Upper lobe of right lung (tissue), 1 donor: ENCODE measurements around the gene TRAK2. TPM values are rescaled to one million over a fixed set of nuclear protein-coding genes. Genes with fewer than 3 reads are reported as not detected.

Experiments
- ATAC-seq: fragments of 200-7000 bp; cut with Tn5 transposase; one replicate; pipeline ENCODE4 v1.9.1; 2020; ENCODE audit warnings: mild to moderate bottlenecking, moderate library complexity
- DNase-seq: peaks from one replicate; pipeline ENCODE4 v3.0.0-alpha.2; 2020
- H3K27ac ChIP-seq: fragments of 200-600 bp; one replicate; pipeline ENCODE4 v1.8.0; 2022
- H3K27me3 ChIP-seq: fragments of 200-600 bp; one replicate; pipeline ENCODE4 v1.8.0; 2022; ENCODE audit warnings: mild to moderate bottlenecking
- H3K36me3 ChIP-seq: fragments of 200-600 bp; one replicate; pipeline ENCODE4 v1.8.0; 2022
- H3K4me1 ChIP-seq: fragments of 200-600 bp; one replicate; pipeline ENCODE4 v1.8.0; 2022
- H3K4me3 ChIP-seq: fragments of 200-600 bp; one replicate; pipeline ENCODE4 v1.8.0; 2022; ENCODE audit warnings: mild to moderate bottlenecking
- H3K9me3 ChIP-seq: fragments of 200-600 bp; one replicate; pipeline ENCODE4 v1.8.0; 2022
- intact Hi-C: fragments of 100-400 bp; cut with DNase I; formaldehyde crosslinking; loops from one replicate; pipeline ENCODE4 v1.11.0; 2022
- total RNA-seq: library from RNA; stranded (reverse); fragmentation: NEBNext Ultra II Directional; extraction: Animal tissue kit (Norgen Biotek cat#: 25700); gene quantifications from one replicate; pipeline ENCODE4 v1.2.1, GENCODE V29; 2021
- TF ChIP-seq, protein P1 (sequence below): fragments of 200-600 bp; IDR thresholded peaks from one replicate; pipeline ENCODE4 v1.8.0; 2022; ENCODE audit warnings: antibody characterized with exemption
- donor health status: DM: no; HTN: yes; CAD: no; lungs with severe emphysema.

Gene TRAK2
- total RNA-seq, 1 donor from 2014 or later, result 78.0 TPM

DNA sequence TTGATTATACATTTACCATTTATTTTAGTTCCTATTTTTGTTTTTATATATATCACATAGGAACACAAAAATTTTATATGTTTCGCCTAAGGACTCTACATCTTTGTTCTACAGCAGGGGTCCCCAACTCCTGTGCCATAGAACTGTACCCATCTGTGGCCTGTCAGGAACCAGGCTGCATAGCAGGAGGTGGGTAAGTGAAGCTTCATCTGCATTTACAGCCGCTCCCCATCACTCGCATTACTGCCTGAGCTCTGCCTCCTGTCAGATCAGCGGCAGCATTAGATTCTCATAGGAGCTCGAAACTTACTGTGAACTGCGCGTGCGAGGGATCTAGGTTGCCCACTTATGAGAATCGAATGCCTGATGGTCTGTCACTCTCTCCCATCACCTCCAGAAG, 25.3 kb downstream of the TRAK2 start:
- H3K36me3 ChIP-seq, result no peaks in the 10 kb centered on the region
- no peak overlapping the region for H3K27ac ChIP-seq
- DNase-seq (no peak), ATAC-seq (no peak)
- peaks cover 13% of the 10 kb centered on the region for H3K4me1 ChIP-seq
- H3K9me3 ChIP-seq, result no peaks in the 10 kb centered on the region
- TF ChIP-seq, protein P1, sequence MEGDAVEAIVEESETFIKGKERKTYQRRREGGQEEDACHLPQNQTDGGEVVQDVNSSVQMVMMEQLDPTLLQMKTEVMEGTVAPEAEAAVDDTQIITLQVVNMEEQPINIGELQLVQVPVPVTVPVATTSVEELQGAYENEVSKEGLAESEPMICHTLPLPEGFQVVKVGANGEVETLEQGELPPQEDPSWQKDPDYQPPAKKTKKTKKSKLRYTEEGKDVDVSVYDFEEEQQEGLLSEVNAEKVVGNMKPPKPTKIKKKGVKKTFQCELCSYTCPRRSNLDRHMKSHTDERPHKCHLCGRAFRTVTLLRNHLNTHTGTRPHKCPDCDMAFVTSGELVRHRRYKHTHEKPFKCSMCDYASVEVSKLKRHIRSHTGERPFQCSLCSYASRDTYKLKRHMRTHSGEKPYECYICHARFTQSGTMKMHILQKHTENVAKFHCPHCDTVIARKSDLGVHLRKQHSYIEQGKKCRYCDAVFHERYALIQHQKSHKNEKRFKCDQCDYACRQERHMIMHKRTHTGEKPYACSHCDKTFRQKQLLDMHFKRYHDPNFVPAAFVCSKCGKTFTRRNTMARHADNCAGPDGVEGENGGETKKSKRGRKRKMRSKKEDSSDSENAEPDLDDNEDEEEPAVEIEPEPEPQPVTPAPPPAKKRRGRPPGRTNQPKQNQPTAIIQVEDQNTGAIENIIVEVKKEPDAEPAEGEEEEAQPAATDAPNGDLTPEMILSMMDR, result no peak
- no peak overlapping the region for H3K4me3 ChIP-seq
- intact Hi-C loops, result no loop called here
- H3K27me3 ChIP-seq, result no peaks in the 10 kb centered on the region

DNA sequence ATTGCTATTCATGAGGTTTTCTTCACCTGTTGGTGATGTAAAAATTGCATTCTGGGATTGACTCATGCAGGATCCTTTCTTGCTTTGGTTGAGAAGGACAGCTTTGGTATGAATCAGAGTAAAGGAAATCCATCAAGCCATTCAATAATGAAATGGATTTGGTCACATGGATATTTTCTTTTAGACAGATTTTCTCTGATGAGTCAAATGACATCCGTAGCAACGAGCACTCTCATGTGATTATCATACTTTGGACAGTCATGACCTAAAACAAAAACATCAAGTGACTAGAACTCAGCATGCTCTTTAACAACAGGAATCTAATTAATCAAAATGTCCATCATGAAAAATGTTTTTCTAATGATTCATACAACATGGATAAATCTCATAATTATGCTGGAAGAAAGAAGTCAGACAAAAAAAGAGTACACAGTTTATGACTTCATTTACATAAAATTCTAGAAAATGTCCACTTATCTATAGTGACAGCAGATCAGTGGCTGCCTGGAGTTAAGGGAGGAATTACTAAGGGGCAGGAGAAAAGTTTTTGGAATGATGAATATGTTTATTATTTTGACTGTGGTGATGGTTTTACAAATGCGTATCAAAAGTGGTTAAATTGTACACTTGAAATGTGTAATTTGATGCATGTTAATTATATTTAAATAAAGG, 30.7 kb downstream of the TRAK2 start:
- H3K4me1 ChIP-seq, result peaks cover 14% of the 10 kb centered on the region
- H3K36me3 ChIP-seq, result no peaks in the 10 kb centered on the region
- intact Hi-C loops, result no loop called here
- ATAC-seq, result no peak
- no peak for DNase-seq
- no peak overlapping the region for H3K27ac ChIP-seq
- no peaks in the 10 kb centered on the region for H3K27me3 ChIP-seq
- no peaks in the 10 kb centered on the region for H3K9me3 ChIP-seq
- TF ChIP-seq, protein P1, result no peak
- no peak overlapping the region for H3K4me3 ChIP-seq

DNA sequence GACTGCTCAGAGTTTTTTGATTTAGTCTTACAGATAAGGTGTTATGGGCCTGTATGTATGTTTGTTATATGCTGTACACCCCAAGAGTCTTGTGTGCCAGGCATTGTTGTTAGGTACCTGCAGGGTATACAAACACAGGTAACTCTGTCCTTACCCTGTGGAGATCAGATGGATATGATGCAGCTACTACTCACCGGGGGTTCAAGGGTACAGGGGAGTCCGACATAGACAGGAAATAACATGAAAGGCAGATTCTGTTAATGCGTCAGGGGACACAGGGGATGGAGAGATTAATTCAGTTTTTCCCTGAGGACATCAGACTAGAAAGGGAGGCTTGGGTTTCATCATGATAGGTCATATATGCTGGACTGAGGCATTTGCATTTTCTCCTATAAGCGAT, 31.3 kb downstream of the TRAK2 start:
- Histone ChIP-seq H3K9me3 (no peaks in the 10 kb centered on the region), H3K4me1 (peaks cover 16% of the 10 kb centered on the region), H3K27ac (no peak overlapping the region), H3K27me3 (no peaks in the 10 kb centered on the region), H3K4me3 (no peak overlapping the region), H3K36me3 (no peaks in the 10 kb centered on the region)
- TF ChIP-seq, protein P1, result no peak
- DNase-seq, result no peak
- intact Hi-C loops, result no loop called here
- no peak for ATAC-seq

DNA sequence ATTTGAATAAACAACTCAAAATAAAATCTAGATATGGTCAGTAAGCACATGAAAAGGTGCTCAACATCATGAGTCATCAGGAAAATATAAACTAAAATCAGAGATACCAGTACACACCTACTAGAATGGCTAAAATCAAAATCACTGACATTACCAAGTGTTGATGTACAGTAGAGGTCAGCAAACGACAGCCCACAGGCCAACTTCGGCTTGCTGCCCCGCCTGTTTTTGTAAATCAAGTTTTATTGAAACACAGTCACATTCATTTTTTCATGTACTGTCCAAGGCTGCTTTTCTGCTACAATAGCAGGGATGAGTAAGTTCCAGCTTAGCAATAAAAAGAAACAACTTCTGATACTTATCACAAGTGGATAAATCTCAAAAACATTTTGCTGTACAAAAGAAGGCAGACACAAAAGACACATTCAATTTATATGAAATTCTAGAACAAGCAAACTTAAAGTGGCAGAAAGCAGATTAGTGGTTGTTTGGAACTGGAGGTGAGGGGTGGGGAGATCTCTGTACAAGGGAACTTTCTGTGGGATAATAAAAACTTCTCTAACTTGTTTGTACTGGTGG, 32.1 kb downstream of the TRAK2 start:
- H3K27ac ChIP-seq, result no peak overlapping the region
- ATAC-seq (peak; percentile 47), DNase-seq (no peak)
- no peaks in the 10 kb centered on the region for H3K27me3 ChIP-seq
- peaks cover 13% of the 10 kb centered on the region for H3K4me1 ChIP-seq
- H3K4me3 ChIP-seq, result no peak overlapping the region
- H3K9me3 ChIP-seq, result no peaks in the 10 kb centered on the region
- TF ChIP-seq, protein P1, result no peak
- H3K36me3 ChIP-seq, result no peaks in the 10 kb centered on the region
- intact Hi-C loops, result no loop called here

DNA sequence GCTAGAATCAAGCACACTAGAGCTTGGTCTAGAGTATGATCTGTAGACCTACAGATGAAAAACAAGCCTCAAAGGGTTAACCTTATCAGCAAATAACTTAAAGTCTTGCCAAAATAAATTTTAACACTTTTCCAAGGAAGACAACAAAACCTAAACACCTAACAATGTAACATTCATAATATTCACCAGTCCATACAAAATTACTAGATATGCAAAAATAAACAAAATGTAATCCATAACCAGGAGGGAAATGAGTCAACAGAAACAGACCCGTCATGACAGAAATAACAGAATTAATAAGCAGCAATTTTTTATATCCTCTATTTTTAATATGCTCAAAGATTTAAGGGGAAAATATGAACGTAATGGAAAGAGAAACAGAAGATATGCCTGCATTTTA, 36.1 kb downstream of the TRAK2 start:
- H3K4me3 ChIP-seq, result no peak overlapping the region
- no peaks in the 10 kb centered on the region for H3K9me3 ChIP-seq
- intact Hi-C loops, result no loop called here
- DNase-seq (no peak), ATAC-seq (no peak)
- TF ChIP-seq, protein P1, result no peak
- peaks cover 21% of the 10 kb centered on the region for H3K4me1 ChIP-seq
- H3K27me3 ChIP-seq, result no peaks in the 10 kb centered on the region
- H3K27ac ChIP-seq, result no peak overlapping the region
- H3K36me3 ChIP-seq, result no peaks in the 10 kb centered on the region
